GM20431 (cell line): ENCODE results near the gene GRIN3B.

ENCODE experiments used
- in situ Hi-C: fragments of 300-500 bp; cut with MseI, MboI; formaldehyde crosslinking; loops from one replicate; pipeline ENCODE4 v1.15.0; 2020; ENCODE audit warnings: low sequenced_read_pairs; ENCODE audit not compliant: unreplicated experiment

Gene GRIN3B

GRCh38 chr19:1053176-1054101 is 53.2 kb downstream of the GRIN3B start:
- in situ Hi-C loops = no loop called here

- in situ Hi-C loops = no loop called here
Measured at GRCh38 chr19:1054102-1055027, 54.1 kb downstream of the GRIN3B start.

GRCh38 chr19:1055028-1055425 is 54.8 kb downstream of the GRIN3B start:
- in situ Hi-C loops = no loop called here

- in situ Hi-C loops = no loop called here
Measured at GRCh38 chr19:1055886-1056620, 55.8 kb downstream of the GRIN3B start.

- in situ Hi-C loops = no loop called here
Measured at GRCh38 chr19:1057176-1057855, 57.1 kb downstream of the GRIN3B start.

- in situ Hi-C loops = no loop called here
Measured at GRCh38 chr19:1058112-1058511, 57.9 kb downstream of the GRIN3B start.
